ENCODE results near the gene ANKRD28. TPM values are rescaled to one million over a fixed set of nuclear protein-coding genes. Genes with fewer than 3 reads are reported as not detected.

The ANKRD28 gene
- 10 to 100 TPM; 16.4 to 32.2 (median 25.7) TPM for total RNA-seq
- long read RNA-seq, partial matches to known transcripts, result 1 of 2 reads
- long read RNA-seq, other reads (novel, unspliced or antisense), result 1 of 2 reads

DNA sequence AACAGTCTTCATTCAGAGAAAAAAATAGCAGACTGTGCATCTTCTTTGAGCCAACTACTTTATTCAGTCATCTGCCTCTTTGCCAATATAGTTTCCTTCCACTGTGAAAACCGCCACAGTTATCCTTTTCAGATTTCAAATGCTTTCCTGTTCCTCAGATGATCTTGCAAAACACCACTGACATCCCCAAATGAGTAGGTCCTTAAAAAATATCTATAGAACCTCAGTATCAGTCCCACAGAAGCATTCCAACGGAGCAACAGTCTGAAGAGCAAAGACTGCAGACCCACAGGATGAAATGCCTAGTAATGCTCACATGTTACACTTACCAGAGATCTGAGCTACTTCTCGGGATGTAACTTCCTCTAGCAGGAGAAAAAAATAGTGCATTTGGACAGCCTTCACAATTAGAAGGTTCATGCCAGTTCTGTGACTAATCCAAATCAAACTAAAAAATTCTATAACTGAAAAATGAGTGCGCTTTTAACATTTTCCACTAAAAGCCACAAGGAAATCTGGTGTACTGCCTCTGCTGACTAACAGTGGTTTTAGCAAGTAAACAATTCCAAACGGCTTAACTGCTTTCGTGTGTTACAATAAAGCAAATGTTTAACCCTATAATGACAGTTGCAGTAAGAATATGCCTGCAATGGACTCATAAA is at the start of gene ANKRD28:
ANKRD28 (minus strand) TSS at position 338 of the 662 bp plus-strand sequence. CDS start 1,458 bp downstream, outside the sequence.
- intact Hi-C loops (cut with DNase I), result no loop called here
- peaks cover 0 to 41% (median 12%) of the 10 kb centered on the region in 4 donors for H3K4me1 ChIP-seq
- H3K27ac ChIP-seq, result peak within 1 kb of the TSS; percentile 50 to 65 (median 56)
- peak; percentile 48 for TF ChIP-seq POLR2A (IDR thresholded peaks at IDR 0.05)
- TF ChIP-seq, protein P1, sequence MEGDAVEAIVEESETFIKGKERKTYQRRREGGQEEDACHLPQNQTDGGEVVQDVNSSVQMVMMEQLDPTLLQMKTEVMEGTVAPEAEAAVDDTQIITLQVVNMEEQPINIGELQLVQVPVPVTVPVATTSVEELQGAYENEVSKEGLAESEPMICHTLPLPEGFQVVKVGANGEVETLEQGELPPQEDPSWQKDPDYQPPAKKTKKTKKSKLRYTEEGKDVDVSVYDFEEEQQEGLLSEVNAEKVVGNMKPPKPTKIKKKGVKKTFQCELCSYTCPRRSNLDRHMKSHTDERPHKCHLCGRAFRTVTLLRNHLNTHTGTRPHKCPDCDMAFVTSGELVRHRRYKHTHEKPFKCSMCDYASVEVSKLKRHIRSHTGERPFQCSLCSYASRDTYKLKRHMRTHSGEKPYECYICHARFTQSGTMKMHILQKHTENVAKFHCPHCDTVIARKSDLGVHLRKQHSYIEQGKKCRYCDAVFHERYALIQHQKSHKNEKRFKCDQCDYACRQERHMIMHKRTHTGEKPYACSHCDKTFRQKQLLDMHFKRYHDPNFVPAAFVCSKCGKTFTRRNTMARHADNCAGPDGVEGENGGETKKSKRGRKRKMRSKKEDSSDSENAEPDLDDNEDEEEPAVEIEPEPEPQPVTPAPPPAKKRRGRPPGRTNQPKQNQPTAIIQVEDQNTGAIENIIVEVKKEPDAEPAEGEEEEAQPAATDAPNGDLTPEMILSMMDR (IDR thresholded peaks at IDR 0.05), result peak; percentile 24 to 35 (median 29)
- peak within 1 kb of the TSS in 2 of 3 donors; percentile 19 to 39 for H3K4me3 ChIP-seq
- ATAC-seq (peak; percentile 69 to 85 (median 78)), DNase-seq (no peak)
- no peaks in the 10 kb centered on the region for H3K27me3 ChIP-seq
- no peaks in the 10 kb centered on the region for H3K36me3 ChIP-seq
- no peaks in the 10 kb centered on the region for H3K9me3 ChIP-seq
- 0% methylated on average over 6 of the region's 6 CpGs for WGBS (ENCODE audit: insufficient coverage, low coverage, low lambda C conversion rate, missing lambda C conversion rate)

DNA sequence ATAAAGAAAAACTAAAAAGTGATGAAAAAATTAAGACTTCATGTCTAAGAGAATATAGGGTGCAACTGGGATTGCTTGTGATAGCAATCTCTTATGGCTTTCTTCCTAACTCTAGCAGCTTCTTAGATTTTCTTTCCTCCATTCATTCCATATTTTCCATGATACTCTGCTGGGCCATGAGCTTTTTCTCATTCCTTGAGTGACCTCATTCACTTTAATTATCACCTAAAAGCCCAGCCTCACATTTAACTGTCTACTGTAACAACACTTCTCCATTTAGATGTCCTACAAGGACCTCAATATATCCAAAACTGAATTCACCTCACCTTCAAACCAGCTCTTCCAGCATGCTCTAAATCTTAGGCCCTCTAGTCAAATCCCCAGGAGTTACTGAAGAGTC is 49.5 kb upstream of the ANKRD28 start:
- ATAC-seq (no peak), DNase-seq (no peak)
- TF ChIP-seq, protein P1 (IDR thresholded peaks at IDR 0.05), result no peak
- TF ChIP-seq POLR2A (IDR thresholded peaks at IDR 0.05), result no peak
- H3K9me3 ChIP-seq, result no peaks in the 10 kb centered on the region
- H3K27ac ChIP-seq, result no peak overlapping the region
- H3K4me1 ChIP-seq, result peaks cover 0 to 13% (median 0%) of the 10 kb centered on the region in 4 donors
- intact Hi-C loops (cut with DNase I), result no loop called here
- no peaks in the 10 kb centered on the region for H3K27me3 ChIP-seq
- H3K4me3 ChIP-seq, result no peak overlapping the region
- no peaks in the 10 kb centered on the region for H3K36me3 ChIP-seq

DNA sequence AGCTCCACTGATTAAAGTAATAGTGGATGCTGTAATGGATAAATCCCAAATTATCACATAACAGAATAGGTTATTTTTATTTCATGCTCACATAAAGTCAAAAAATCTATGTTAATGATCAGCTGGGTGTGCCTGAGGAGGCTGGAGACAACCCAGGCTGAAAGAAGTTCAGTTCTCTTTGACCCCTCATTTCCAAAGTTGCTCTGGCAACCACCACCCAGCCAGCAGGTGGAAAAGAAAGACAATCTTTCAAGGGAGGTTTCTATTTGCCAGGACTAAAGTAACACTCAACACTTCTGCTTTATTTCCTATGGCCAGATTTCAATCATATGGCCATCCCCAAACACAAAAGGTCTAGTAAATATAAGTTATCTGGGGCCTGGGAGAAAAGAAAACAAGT is 48.8 kb upstream of the ANKRD28 start:
- H3K4me1 ChIP-seq, result peaks cover 0 to 13% (median 0%) of the 10 kb centered on the region in 4 donors
- DNase-seq, result no peak
- intact Hi-C loops (cut with DNase I), result no loop called here
- TF ChIP-seq, protein P1 (IDR thresholded peaks at IDR 0.05), result no peak
- TF ChIP-seq POLR2A (IDR thresholded peaks at IDR 0.05), result no peak
- no peaks in the 10 kb centered on the region for H3K27me3 ChIP-seq
- no peak overlapping the region for H3K27ac ChIP-seq
- no peaks in the 10 kb centered on the region for H3K36me3 ChIP-seq
- no peak overlapping the region for H3K4me3 ChIP-seq
- H3K9me3 ChIP-seq, result no peaks in the 10 kb centered on the region
- no peak for ATAC-seq

DNA sequence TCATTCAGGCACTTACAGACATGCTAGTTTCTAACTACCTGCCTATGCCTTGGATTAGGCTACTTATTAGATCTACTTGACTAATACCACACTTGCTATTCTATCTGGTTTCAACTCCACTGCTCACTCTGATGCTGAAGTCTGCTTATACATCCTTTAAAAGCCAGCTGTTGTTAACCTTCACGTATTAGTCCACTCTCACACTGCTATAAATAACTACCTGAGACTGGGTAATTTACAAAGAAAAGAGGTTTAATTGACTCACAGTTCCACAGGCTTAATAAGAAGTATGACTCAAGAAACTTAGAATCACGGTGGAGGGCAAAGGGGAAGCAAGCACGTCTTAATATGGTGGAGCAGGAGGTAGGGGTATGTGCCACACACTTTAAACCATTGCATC is 47.7 kb upstream of the ANKRD28 start:
- Histone ChIP-seq H3K36me3 (no peaks in the 10 kb centered on the region), H3K4me3 (no peak overlapping the region), H3K27ac (no peak overlapping the region), H3K9me3 (no peaks in the 10 kb centered on the region), H3K27me3 (no peaks in the 10 kb centered on the region), H3K4me1 (peaks cover 0 to 17% (median 0%) of the 10 kb centered on the region in 4 donors)
- intact Hi-C loops (cut with DNase I), result no loop called here
- WGBS (ENCODE audit: insufficient coverage, low coverage, low lambda C conversion rate, missing lambda C conversion rate), result 97% methylated on average over 3 of the region's 3 CpGs
- TF ChIP-seq, protein P1 (IDR thresholded peaks at IDR 0.05), result no peak
- no peak for TF ChIP-seq POLR2A (IDR thresholded peaks at IDR 0.05)
- ATAC-seq (no peak), DNase-seq (no peak)
